Thymus (tissue), 11 donors: ENCODE results near the gene DMPK. TPM values are rescaled to one million over a fixed set of nuclear protein-coding genes. Genes with fewer than 3 reads are reported as not detected.

Source experiments
- DNase-seq, 9 donors: peaks; one replicate each; pipeline ENCODE4 v3.0.0-alpha.2; 2013; ENCODE audit warnings: low spot score in 9 of 9, low read depth in 6 of 9, missing footprints in 1 of 9
- H3K27ac ChIP-seq, 2 donors: one replicate each; pipeline ENCODE4 v1.5.1; 2013; ENCODE audit warnings: control low read depth in 1 of 2, low read depth in 1 of 2, low read length in 1 of 2, mild to moderate bottlenecking in 1 of 2, moderate library complexity in 1 of 2
- H3K27me3 ChIP-seq, 2 donors: one replicate each; pipeline ENCODE4 v1.5.1; 2013; ENCODE audit warnings: low read length in 1 of 2; ENCODE audit not compliant: control insufficient read depth in 2 of 2, insufficient read depth in 1 of 2
- H3K36me3 ChIP-seq, 2 donors: one replicate each; pipeline ENCODE4 v1.5.1; 2013; ENCODE audit warnings: low read length in 1 of 2, mild to moderate bottlenecking in 1 of 2, moderate library complexity in 1 of 2; ENCODE audit not compliant: control insufficient read depth in 2 of 2, insufficient read depth in 2 of 2
- H3K4me1 ChIP-seq, 2 donors: one replicate each; pipeline ENCODE4 v1.5.1; 2013; ENCODE audit warnings: low read length in 2 of 2; ENCODE audit not compliant: control insufficient read depth in 2 of 2, insufficient read depth in 2 of 2
- H3K4me3 ChIP-seq, 2 donors: one replicate each; pipeline ENCODE4 v1.5.1; 2013; ENCODE audit warnings: low read length in 2 of 2, control low read depth in 1 of 2, mild to moderate bottlenecking in 1 of 2
- H3K9me3 ChIP-seq, 2 donors: one replicate each; pipeline ENCODE4 v1.5.1; 2013; ENCODE audit warnings: low read length in 1 of 2, mild to moderate bottlenecking in 1 of 2; ENCODE audit not compliant: control insufficient read depth in 2 of 2, insufficient read depth in 1 of 2
- WGBS: extraction: QIAGEN DNeasy Blood & Tissue Kit; methylation state at CpG from one replicate; pipeline ENCODE4 v1.1.7; 2013; 5-methylcytosine and 5-hydroxymethylcytosine counted together
- polyA plus RNA-seq: library from polyadenylated mRNA; stranded (reverse); fragments of 200-250 nt; gene quantifications from one replicate; pipeline ENCODE4 v1.2.3, GENCODE V29; 2013
- total RNA-seq: library from RNA; stranded (reverse); fragments of 120-200 nt; gene quantifications from one replicate; pipeline ENCODE4 v1.2.4, GENCODE V29; 2013
- donor health status: healthy.

DMPK gene
- total and polyA plus RNA-seq, 2 donors = 3.9 to 59.4 TPM

GRCh38 chr19:45774765-45775164 lies 7.5 kb downstream of the DMPK start:
- Histone ChIP-seq H3K27me3 (peaks cover 0 to 40% of the 10 kb centered on the region in 2 donors), H3K4me3 (no peak overlapping the region), H3K27ac (no peak overlapping the region), H3K9me3 (no peaks in the 10 kb centered on the region), H3K36me3 (peaks cover 15 to 19% of the 10 kb centered on the region in 2 donors), H3K4me1 (peaks cover 15 to 43% of the 10 kb centered on the region in 2 donors)
- DNase-seq = no peak
- 90% methylated on average over 9 of the region's 9 CpGs for WGBS

DNA sequence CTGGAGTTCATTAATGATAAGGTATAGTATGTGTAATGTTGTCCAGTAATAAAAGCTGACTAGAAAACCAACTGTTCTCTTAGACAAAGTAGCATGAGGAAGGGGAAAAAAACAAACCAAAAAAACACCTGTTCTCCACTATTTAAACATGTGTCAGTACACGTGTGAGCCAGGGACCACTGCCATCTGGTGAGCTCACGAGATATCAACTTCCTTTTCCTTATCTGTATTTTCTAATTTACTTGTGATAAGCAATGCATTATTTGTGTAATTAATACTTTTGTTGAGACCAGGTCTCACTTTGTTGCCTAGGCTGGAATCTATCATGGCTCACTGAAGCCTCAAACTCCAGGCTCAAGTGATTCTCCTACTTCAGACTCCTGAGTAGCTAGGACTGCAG lies 8.9 kb downstream of the DMPK start:
- Histone ChIP-seq H3K27me3 (peaks cover 2 to 36% of the 10 kb centered on the region in 2 donors), H3K4me3 (no peak overlapping the region), H3K9me3 (no peaks in the 10 kb centered on the region), H3K4me1 (peaks cover 4 to 39% of the 10 kb centered on the region in 2 donors), H3K27ac (no peak overlapping the region), H3K36me3 (peaks cover 15 to 19% of the 10 kb centered on the region in 2 donors)
- DNase-seq = peak in 1 of 9 donors; percentile 42
- 3% methylated on average over 2 of the region's 2 CpGs for WGBS

DNA sequence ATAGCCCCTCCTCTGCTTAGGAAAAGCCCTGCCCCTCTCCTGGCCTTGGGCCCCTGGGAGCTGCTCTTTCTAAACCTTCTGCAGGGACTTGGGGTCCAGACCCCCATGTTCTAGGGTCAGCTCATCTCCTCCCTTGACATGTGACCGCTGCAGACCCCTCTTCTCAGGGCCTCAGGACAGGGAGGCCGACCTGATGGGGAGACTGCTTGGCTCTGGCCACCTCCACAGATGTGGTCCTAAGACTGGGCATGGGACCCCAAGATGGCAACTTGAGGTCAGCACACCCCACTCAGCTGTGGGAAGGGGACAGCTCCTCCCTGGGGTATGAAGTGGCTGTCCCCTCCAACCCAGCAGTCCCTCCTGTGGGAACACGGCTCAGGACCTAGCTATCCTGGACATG lies 9.4 kb downstream of the DMPK start:
- DNase-seq = no peak
- Histone ChIP-seq H3K27me3 (peaks cover 6 to 36% of the 10 kb centered on the region in 2 donors), H3K4me1 (peaks cover 7 to 42% of the 10 kb centered on the region in 2 donors), H3K27ac (no peak overlapping the region), H3K9me3 (no peaks in the 10 kb centered on the region), H3K4me3 (no peak overlapping the region), H3K36me3 (peaks cover 12 to 18% of the 10 kb centered on the region in 2 donors)
- 98% methylated on average over 3 of the region's 3 CpGs for WGBS

GRCh38 chr19:45772130-45772840 lies 10.0 kb downstream of the DMPK start:
- 69% methylated on average over 14 of the region's 14 CpGs for WGBS
- H3K4me3 ChIP-seq = no peak overlapping the region
- no peak overlapping the region for H3K27ac ChIP-seq
- peaks cover 7 to 11% of the 10 kb centered on the region in 2 donors for H3K36me3 ChIP-seq
- no peaks in the 10 kb centered on the region for H3K9me3 ChIP-seq
- no peak for DNase-seq
- peaks cover 10 to 47% of the 10 kb centered on the region in 2 donors for H3K4me1 ChIP-seq
- peaks cover 12 to 39% of the 10 kb centered on the region in 2 donors for H3K27me3 ChIP-seq

DNA sequence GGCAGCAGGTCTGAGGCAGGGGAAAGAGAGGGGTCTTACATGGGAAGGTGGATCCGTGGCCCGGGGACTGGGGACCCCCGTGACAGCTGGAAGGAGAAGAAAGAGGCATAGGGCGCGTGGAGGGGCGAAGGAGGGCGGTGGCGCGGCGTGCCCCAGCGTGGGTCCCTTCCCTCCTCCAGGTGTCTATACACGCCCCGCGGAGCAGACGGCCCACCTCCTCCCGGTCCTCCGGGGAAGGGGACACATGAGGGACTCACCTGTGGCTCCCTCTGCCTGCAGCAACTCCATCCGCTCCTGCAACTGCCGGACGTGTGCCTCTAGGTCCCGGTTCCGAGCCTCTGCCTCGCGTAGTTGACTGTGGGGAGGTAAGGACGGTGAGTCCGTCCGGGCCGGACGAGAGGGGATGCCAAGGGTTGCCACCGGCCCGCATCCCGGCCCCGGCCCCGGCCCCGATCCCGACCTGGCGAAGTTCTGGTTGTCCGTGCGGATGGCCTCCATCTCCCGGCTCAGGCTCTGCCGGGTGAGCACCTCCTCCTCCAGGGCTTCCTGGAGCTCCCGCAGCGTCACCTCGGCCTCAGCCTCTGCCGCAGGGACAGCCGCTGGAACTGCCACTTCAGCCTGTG lies 10.9 kb downstream of the DMPK start:
- no peak for DNase-seq
- 91% methylated on average over 46 of the region's 46 CpGs for WGBS
- peaks cover 21 to 48% of the 10 kb centered on the region in 2 donors for H3K27me3 ChIP-seq
- no peaks in the 10 kb centered on the region for H3K9me3 ChIP-seq
- H3K4me1 ChIP-seq = peaks cover 10 to 47% of the 10 kb centered on the region in 2 donors
- H3K36me3 ChIP-seq = peaks cover 0 to 4% of the 10 kb centered on the region in 2 donors
- H3K4me3 ChIP-seq = no peak overlapping the region
- H3K27ac ChIP-seq = no peak overlapping the region

- Histone ChIP-seq H3K36me3 (peaks cover 0 to 4% of the 10 kb centered on the region in 2 donors), H3K4me3 (peak overlapping the region; percentile 61 to 70), H3K9me3 (no peaks in the 10 kb centered on the region), H3K4me1 (peaks cover 10 to 47% of the 10 kb centered on the region in 2 donors), H3K27me3 (peaks cover 31 to 57% of the 10 kb centered on the region in 2 donors), H3K27ac (peak overlapping the region; percentile 92 to 97)
- WGBS = 2% methylated on average over 79 of the region's 79 CpGs
- DNase-seq = peak; percentile 82 to 97 (median 91)
These were observed 11.8 kb downstream of the DMPK start for GRCh38 chr19:45770192-45771101.

DNA sequence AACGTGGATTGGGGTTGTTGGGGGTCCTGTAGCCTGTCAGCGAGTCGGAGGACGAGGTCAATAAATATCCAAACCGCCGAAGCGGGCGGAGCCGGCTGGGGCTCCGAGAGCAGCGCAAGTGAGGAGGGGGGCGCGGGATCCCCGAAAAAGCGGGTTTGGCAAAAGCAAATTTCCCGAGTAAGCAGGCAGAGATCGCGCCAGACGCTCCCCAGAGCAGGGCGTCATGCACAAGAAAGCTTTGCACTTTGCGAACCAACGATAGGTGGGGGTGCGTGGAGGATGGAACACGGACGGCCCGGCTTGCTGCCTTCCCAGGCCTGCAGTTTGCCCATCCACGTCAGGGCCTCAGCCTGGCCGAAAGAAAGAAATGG lies 12.5 kb downstream of the DMPK start:
- Histone ChIP-seq H3K27ac (peak overlapping the region; percentile 92 to 97), H3K36me3 (peaks cover 0 to 4% of the 10 kb centered on the region in 2 donors), H3K9me3 (no peaks in the 10 kb centered on the region), H3K4me3 (peak overlapping the region; percentile 61 to 70), H3K27me3 (peaks cover 35 to 64% of the 10 kb centered on the region in 2 donors), H3K4me1 (peaks cover 10 to 47% of the 10 kb centered on the region in 2 donors)
- WGBS = under 1% methylated on average over 28 of the region's 28 CpGs
- DNase-seq = peak in 6 of 9 donors; percentile 30 to 82 (median 60)

- peak; percentile 82 to 98 (median 95) for DNase-seq
- Histone ChIP-seq H3K27ac (peak within 1 kb of the TSS; percentile 92 to 97), H3K4me1 (peaks cover 10 to 47% of the 10 kb centered on the region in 2 donors), H3K27me3 (peaks cover 38 to 70% of the 10 kb centered on the region in 2 donors), H3K9me3 (no peaks in the 10 kb centered on the region), H3K4me3 (peak within 1 kb of the TSS; percentile 61 to 70), H3K36me3 (peaks cover 0 to 4% of the 10 kb centered on the region in 2 donors)
- WGBS = under 1% methylated on average over 70 of the region's 70 CpGs
These were observed 13.1 kb downstream of the DMPK start, which contains the start of gene SIX5 for GRCh38 chr19:45768984-45769782. TSS of gene SIX5 (minus strand) at chr19:45769252. CDS start at chr19:45768844, 408 bp downstream.
